Activated T-cell treated with anti-CD3 and anti-CD28 coated beads for 1 hour (primary cell): ENCODE data around the gene CD70.
"Not testable (repeated sequence)": the region's sequence is repeated elsewhere in the genome, so short reads cannot be mapped to it uniquely, and the experiment has no call there.

ENCODE experiments used
- DNase-seq: peaks from one replicate; pipeline ENCODE4 v3.0.0-alpha.2; 2020; ENCODE audit warnings: low read depth

The CD70 gene

GRCh38 chr19:6570764-6571163, 20.2 kb downstream of the CD70 start:
- DNase-seq: no peak

- DNase-seq: no peak
Measured at GRCh38 chr19:6568816-6569215, 22.1 kb downstream of the CD70 start.

- no peak for DNase-seq
Measured at GRCh38 chr19:6568010-6568526, 22.9 kb downstream of the CD70 start.

GRCh38 chr19:6566727-6567126, 24.2 kb downstream of the CD70 start:
- not testable (repeated sequence) for DNase-seq

GRCh38 chr19:6564393-6564792, 26.6 kb downstream of the CD70 start:
- DNase-seq: no peak

- DNase-seq: not testable (repeated sequence)
Measured at GRCh38 chr19:6562437-6562836, 28.5 kb downstream of the CD70 start.

- DNase-seq: no peak
Measured at GRCh38 chr19:6556480-6557195, 34.3 kb downstream of the CD70 start.

GRCh38 chr19:6556043-6556449, 34.9 kb downstream of the CD70 start:
- no peak for DNase-seq

- peak; percentile 48 for DNase-seq
Measured at GRCh38 chr19:6551607-6552450, 39.1 kb downstream of the CD70 start.

- DNase-seq: no peak
Measured at GRCh38 chr19:6551091-6551490, 39.9 kb downstream of the CD70 start.

GRCh38 chr19:6550679-6551078, 40.3 kb downstream of the CD70 start:
- not testable (repeated sequence) for DNase-seq

GRCh38 chr19:6543866-6544347, 47.0 kb downstream of the CD70 start:
- no peak for DNase-seq

GRCh38 chr19:6540918-6541689, 49.8 kb downstream of the CD70 start:
- no peak for DNase-seq

- no peak for DNase-seq
Measured at GRCh38 chr19:6539514-6539913, 51.4 kb downstream of the CD70 start.
